ENCODE data around the gene HOXA6. TPM values are rescaled to one million over a fixed set of nuclear protein-coding genes. Genes with fewer than 3 reads are reported as not detected.

The HOXA6 gene
- total RNA-seq, 1 donor from 2014 or later = not detected

DNA sequence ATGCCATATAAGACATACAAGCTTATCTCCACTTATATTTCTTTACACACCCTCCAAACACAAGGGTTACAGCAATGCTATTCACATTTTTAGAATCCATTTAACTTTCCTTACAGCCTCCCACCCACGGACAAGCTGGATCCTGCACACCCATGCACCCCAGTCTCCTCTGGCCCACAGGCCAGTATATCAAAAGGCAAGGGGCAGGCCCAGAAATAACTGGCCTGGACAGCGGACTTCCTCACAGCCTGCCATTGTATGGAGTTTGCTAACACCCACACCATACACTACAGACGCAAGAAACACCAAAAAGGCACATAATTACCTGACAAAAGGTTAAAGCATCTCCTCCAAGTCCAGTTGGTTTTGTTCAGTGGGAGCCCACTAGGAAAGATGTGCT lies 29.0 kb downstream of the HOXA6 start:
- TF ChIP-seq, protein P1, sequence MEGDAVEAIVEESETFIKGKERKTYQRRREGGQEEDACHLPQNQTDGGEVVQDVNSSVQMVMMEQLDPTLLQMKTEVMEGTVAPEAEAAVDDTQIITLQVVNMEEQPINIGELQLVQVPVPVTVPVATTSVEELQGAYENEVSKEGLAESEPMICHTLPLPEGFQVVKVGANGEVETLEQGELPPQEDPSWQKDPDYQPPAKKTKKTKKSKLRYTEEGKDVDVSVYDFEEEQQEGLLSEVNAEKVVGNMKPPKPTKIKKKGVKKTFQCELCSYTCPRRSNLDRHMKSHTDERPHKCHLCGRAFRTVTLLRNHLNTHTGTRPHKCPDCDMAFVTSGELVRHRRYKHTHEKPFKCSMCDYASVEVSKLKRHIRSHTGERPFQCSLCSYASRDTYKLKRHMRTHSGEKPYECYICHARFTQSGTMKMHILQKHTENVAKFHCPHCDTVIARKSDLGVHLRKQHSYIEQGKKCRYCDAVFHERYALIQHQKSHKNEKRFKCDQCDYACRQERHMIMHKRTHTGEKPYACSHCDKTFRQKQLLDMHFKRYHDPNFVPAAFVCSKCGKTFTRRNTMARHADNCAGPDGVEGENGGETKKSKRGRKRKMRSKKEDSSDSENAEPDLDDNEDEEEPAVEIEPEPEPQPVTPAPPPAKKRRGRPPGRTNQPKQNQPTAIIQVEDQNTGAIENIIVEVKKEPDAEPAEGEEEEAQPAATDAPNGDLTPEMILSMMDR (IDR thresholded peaks at IDR 0.05; ENCODE audit: unreplicated experiment) = no peak
- Mint-ChIP-seq H3K9me3 (ENCODE audit: unreplicated experiment) (no peaks in the 10 kb centered on the region), H3K4me1 (ENCODE audit: unreplicated experiment) (peaks cover 29% of the 10 kb centered on the region), H3K36me3 (ENCODE audit: low read depth, unreplicated experiment) (no peaks in the 10 kb centered on the region), H3K27me3 (ENCODE audit: unreplicated experiment) (peaks cover 41% of the 10 kb centered on the region), H3K27ac (ENCODE audit: unreplicated experiment) (no peak overlapping the region), H3K4me3 (ENCODE audit: unreplicated experiment) (no peak overlapping the region)
- no peak for DNase-seq (ENCODE audit: low spot score)

DNA sequence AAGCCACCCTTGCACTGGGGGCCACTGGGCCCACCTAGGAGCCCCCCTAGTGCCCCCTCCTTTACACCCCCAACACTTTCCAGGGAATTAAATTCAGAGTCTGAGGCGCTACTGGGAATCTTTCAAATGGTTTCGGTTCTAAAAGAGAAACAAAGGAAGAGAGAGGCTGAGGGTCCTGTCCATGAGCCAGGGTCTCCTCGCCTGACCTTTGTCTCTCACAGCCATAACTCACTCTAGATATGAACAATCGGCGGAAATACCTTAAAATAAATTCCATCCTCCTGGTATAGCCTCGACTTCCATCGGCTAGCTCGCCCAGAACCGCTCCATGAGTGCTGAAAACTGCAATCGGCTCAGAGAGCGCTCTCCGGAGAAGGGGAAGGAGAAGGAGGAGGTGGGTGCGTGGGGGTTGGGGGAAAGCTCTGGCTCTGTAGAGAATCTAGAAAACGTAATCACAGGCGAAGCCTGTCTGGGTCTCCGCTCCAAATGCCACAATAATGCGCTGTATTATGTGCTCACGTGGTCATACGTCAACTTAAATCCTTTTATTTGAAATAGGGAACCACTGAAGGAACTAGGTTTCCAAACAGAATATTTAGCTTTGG lies 29.6 kb downstream of the HOXA6 start:
- TF ChIP-seq, protein P1 (IDR thresholded peaks at IDR 0.05; ENCODE audit: unreplicated experiment) = no peak
- peak overlapping the region; percentile 39 for H3K4me3 Mint-ChIP-seq (ENCODE audit: unreplicated experiment)
- no peak for DNase-seq (ENCODE audit: low spot score)

DNA sequence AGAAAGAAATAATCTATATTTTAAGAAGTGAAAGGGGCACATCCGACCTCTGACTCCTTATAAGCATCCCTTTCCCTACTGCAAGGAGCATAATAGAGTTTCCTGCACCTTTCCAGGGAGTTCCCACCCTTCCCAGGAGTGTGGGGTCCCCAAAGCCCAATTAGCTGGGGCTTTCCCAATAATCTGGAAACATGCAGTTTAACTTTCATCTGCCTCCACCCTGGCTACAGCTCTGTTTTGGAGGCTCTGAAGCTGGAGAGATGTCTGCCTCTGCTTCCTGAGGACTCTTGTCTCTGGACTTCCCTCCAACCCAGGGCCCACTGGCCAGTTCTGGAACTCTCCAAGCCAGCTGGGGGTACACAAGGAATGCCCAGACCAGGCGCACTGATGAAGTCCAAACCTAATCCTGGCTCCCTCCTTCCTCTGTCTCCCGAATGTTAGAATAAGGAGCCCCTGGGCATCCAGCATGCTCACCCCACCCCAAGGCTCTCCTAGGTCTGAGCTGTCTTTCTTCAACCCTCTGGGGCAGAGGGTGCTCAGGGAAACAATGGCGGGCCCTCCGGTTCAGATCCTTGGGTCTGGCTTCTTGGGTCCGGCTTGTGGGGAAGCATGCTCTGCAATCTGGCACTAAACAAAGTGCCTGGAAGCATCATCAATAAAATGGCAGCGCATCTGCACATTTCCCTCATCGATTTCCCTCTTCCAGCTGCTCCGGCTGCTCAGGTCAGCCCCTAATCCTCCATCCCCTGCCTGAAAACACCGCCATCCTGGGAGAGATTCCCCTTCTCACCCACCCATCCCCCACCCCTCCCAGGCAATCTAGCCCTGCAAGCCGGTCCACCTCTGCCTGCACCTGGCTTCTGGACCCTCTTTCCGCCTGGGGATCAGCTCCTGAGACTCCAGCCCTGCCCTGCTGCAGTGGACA lies 30.4 kb downstream of the HOXA6 start:
- Mint-ChIP-seq H3K9me3 (ENCODE audit: unreplicated experiment) (no peaks in the 10 kb centered on the region), H3K36me3 (ENCODE audit: low read depth, unreplicated experiment) (no peaks in the 10 kb centered on the region), H3K27me3 (ENCODE audit: unreplicated experiment) (peaks cover 44% of the 10 kb centered on the region), H3K4me3 (ENCODE audit: unreplicated experiment) (no peak overlapping the region), H3K27ac (ENCODE audit: unreplicated experiment) (no peak overlapping the region), H3K4me1 (ENCODE audit: unreplicated experiment) (peaks cover 23% of the 10 kb centered on the region)
- TF ChIP-seq, protein P1 (IDR thresholded peaks at IDR 0.05; ENCODE audit: unreplicated experiment) = no peak
- DNase-seq (ENCODE audit: low spot score) = no peak

More for the DNA sequence above, 29.6 kb downstream of the HOXA6 start:
- no peaks in the 10 kb centered on the region for H3K9me3 Mint-ChIP-seq (ENCODE audit: unreplicated experiment)
- H3K36me3 Mint-ChIP-seq (ENCODE audit: low read depth, unreplicated experiment) = no peaks in the 10 kb centered on the region
- H3K27ac Mint-ChIP-seq (ENCODE audit: unreplicated experiment) = no peak overlapping the region
- H3K27me3 Mint-ChIP-seq (ENCODE audit: unreplicated experiment) = peaks cover 44% of the 10 kb centered on the region
- peaks cover 27% of the 10 kb centered on the region for H3K4me1 Mint-ChIP-seq (ENCODE audit: unreplicated experiment)

DNA sequence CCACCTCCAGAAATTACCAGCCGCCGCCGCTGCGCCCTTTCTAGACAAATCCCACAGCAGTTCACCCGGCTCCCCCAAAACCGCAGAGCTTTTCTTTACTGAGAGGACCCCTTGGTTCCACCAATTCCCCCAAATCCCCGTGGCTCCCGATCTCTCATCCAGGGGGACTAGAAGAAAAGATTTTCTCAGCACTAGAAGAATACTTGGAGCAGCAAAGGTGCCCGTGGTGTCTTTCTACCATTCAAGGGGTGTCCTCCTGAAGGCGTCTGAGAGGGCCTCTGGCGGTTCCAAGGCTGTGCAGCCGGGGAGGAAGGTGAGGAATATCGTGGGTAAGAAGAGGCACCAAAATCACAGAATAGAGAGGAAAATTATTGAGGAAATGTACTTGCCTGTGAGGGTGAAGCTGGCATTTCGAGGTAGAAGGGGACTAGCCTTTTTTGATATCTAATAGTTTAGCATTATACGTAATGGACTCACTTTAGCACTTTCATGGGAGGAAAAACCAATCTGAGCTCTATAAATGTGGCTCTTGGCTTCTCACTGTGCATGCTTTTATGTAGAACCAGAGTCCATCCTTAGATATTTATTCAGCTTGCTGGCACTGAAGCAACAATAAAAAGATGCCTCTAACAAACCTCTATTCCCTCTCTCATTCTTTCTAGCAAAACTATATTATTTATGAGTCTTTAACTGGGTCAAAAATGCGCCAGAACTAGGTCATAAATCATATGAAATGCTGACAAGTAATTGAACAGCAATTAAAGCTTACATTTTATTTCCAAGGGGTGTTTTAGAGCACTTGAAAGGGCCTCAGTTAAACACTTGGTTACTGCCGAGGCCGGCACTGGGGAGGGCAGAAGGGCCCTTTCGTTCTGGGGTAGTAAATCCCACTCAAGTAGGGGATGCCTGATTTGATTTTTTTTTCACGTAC lies 31.3 kb downstream of the HOXA6 start:
- no peaks in the 10 kb centered on the region for H3K36me3 Mint-ChIP-seq (ENCODE audit: low read depth, unreplicated experiment)
- no peaks in the 10 kb centered on the region for H3K9me3 Mint-ChIP-seq (ENCODE audit: unreplicated experiment)
- no peak overlapping the region for H3K27ac Mint-ChIP-seq (ENCODE audit: unreplicated experiment)
- H3K27me3 Mint-ChIP-seq (ENCODE audit: unreplicated experiment) = peaks cover 48% of the 10 kb centered on the region
- H3K4me1 Mint-ChIP-seq (ENCODE audit: unreplicated experiment) = peaks cover 17% of the 10 kb centered on the region
- no peak for DNase-seq (ENCODE audit: low spot score)
- H3K4me3 Mint-ChIP-seq (ENCODE audit: unreplicated experiment) = no peak overlapping the region
- TF ChIP-seq, protein P1 (IDR thresholded peaks at IDR 0.05; ENCODE audit: unreplicated experiment) = no peak

Data from endothelial cell (in vitro differentiated cells).